ENCODE data around the gene SERHL2.
"Not testable (repeated sequence)": the region's sequence is repeated elsewhere in the genome, so short reads cannot be mapped to it uniquely, and the experiment has no call there.

SERHL2 gene, protein sequence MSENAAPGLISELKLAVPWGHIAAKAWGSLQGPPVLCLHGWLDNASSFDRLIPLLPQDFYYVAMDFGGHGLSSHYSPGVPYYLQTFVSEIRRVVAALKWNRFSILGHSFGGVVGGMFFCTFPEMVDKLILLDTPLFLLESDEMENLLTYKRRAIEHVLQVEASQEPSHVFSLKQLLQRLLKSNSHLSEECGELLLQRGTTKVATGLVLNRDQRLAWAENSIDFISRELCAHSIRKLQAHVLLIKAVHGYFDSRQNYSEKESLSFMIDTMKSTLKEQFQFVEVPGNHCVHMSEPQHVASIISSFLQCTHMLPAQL

DNA sequence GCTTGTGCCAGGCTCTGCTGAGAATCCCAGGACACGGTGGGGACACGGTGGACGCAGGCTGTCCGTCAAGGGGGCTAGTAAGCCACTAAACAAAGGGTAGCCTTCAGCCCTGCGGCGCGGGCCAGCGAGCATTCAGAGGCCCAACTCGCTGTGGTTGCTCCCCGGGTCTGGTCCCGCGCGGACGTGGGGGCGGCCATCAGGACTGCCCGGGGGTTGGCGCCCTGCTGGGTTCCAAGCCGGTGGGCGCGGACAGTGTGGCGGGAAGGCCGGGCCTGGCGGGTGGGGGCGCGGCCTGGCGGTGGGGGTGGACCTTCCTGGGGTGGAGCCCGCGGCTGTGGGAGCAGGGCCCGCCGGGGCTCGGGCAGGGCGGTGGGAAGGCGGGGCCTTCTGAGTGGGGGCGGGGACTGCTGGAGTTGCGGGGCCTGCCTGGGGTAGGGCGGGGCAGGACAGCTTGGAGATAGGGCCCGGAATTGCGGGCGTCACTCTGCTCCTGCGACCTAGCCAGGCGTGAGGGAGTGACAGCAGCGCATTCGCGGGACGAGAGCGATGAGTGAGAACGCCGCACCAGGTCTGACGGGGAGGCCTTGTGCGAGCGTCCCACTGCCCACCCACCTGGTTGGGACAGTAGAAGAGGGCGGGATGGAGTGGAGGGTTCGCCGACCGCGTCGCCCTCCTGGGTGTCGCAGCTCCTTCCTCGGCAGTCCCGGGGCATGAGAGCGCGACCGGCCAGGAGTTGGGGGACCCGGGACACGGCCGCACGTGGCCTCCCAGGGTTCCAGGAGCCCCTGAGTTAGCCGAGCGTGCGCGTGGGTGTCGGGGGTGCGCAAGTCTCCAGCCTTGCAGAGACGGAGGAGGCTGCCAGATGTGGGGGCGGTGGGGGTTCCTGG is at the start of gene SERHL2:
Gene SERHL2, plus strand, starts transcription at position 482 of the 887 bp plus-strand sequence. Its CDS starts 65 bp downstream, at position 547.
- no peak for DNase-seq

DNA sequence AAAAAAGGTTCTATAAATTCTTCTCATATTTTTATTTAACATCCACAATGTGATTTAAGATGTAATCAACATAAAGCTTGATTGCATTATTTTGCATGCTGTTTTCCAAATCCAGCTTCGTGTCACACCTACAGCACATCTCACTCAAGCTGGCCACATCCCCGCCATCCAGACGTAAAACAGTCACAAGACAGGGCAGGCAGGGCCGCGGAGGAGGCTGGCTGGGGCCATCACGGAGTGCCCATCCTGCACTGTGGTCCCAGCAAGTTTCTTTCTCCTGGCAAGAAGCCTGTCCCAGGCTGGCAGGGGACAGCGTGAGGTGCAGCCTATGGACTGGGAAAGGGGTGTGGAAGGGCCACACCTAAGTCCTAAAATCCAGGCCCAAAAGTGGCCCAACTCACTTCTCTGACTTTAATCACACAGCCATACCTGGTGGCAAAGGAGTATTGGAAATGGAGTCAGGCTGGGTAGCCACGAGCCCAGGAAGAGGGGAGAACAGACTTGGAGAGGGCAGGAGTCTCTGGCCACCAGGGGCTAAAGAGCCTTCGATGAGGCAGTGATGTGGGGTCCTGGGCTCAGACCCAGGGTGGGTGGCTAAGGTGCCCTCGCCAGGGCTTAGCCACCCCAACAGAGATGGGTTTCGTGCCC is 45.3 kb upstream of the SERHL2 start:
- not testable (repeated sequence) for DNase-seq

DNA sequence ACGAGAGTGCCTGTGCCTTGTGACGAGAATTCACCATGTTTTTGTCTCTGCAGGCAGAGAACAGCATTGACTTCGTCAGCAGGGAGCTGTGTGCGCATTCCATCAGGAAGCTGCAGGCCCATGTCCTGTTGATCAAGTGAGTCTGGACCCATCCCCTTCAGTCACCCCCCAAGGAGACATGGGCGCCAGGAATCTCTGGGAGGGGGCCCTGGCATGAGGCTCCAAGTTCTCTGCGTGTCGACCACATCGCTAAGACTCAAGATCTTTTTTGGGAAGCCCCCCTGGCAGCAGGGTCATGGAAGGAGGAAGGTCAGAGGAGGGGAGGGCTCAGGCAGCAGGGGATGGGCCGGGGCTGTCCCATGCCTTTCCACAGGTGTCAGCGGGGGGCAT is 44.8 kb upstream of the SERHL2 start:
- not testable (repeated sequence) for DNase-seq

DNA sequence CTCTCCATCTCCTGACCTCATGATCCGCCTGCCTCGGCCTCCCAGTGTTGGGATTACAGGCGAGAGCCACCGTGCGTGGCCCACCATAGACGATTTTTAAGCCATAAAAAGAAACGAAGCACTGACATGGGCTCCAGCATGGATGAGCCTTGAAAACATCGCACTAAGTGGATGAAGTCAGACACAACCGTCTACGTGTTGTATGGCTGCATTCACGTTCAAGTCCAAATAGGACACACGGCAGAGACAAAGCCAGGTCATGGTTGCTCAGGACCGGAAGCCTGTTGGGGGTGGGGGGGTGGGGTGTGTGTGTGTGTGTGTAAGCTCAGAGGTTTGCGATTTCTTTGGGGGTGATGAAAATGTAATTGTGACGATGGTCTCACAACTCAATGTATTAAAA is 44.2 kb upstream of the SERHL2 start:
- no peak for DNase-seq

DNA sequence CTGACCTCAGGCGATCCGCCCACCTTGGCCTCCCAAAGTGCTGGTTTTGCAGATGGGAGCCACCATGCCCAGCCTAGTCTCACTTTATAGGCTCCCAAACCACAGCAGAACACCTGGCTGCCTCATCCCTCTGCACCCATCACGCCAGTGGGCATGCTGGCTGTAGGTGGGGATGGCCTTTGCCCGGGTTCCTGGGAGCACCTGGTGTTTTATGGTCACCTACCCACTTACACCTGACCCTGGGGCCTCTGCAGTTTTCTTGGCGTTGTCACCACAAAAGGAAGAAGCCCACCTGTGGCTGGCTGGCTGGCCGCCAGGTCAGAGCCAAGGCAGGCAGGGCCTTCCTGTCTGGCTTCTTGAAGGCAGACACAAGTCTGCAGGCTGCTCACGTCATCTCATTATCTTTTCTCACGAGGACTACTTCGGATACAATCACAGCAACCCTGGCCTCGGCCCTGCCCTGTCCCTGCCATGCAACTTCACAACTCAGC is 42.3 kb upstream of the SERHL2 start:
- no peak for DNase-seq

DNA sequence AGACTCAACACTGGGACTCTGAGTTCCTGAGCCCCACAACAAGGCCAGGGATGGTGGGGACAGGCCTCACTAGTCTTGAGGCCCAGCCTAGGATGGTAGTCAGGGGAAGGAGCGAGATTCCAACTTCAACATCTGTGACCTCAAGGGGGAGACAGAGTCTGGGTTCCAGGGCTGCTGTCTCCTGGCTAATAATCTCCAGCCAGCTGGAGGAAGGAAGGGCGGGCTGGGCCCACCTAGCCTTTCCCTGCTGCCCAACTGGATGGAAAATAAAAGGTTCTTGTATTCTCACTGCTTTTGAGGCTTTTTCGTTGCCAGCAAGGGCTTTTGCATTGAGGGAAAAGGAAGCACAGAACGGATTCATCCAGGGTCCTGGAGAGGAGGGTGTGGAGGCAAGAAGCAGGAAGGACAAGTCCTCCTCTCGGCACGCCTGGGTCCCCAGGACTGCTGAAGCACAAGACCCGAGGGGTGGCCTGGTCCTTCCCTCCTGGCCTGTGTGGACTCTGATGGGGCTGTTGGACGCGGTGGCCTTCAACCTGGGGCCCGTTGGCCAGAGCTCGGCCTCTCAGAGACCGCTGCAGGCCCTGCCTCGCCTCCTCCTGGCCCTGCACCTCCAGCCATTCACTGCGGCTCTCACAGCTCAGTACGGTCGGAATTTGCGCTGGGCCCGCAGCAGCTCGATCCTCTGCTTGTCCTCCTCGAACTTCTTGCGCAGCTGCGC is 41.3 kb upstream of the SERHL2 start:
- DNase-seq = not testable (repeated sequence)

DNA sequence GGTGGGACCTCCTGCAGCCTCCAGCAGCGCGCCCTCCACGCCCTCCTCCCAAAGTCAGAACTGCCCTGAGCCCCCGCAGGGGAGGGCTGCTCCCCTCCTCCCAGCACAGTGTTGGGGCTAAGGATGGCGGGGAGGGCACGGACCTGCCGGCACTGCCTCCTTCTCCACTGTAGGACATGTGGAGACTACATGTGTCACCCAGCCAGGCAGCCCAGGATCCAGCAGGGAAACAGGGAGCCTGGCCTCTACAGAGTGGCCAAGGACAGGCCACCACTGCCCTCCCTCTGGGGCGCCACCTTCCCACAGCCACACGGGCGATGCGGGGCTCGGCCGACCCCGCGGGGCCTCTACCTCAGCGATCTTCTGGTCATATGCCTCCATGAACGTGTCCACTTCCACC is 39.4 kb upstream of the SERHL2 start:
- not testable (repeated sequence) for DNase-seq

DNA sequence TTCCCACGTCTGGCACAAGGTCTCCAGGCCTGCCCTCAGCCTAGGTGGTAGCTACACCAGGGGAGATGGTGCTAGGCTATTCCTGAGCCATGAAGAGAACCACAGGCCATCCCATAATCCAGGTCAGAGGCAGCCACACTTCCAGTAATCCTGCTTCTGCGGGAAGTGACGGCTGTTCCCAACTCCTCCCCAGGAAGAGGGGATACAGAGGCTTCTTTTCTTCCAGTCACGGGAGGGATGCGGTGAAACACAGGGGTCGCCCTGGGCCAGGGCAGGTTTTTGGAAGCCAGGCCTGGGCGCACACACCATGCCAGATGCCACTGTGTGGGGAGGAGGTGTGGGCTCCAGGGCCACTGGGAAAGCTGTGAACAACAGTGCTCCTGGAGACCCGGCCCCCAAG is 38.5 kb upstream of the SERHL2 start:
- DNase-seq = not testable (repeated sequence)

DNA sequence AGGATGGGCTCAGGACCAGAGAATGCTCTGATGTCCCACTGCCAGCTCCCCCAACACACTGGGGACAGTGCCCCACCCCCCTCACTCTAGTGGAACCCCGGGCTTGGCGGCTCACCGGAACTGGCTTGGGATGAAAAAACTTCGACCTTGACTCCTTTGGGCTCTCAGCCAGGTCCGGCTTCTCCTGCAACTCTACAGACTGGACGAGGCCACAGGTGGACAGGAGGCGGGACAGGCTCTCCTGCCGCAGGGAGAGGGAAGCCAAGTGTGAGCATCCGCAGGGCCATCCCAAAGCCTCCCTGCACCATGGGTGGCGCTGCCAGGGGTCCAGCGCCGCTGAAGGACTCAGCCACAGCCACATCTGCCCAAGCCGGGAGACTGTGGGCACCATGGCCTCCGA is 37.9 kb upstream of the SERHL2 start:
- DNase-seq = no peak

DNA sequence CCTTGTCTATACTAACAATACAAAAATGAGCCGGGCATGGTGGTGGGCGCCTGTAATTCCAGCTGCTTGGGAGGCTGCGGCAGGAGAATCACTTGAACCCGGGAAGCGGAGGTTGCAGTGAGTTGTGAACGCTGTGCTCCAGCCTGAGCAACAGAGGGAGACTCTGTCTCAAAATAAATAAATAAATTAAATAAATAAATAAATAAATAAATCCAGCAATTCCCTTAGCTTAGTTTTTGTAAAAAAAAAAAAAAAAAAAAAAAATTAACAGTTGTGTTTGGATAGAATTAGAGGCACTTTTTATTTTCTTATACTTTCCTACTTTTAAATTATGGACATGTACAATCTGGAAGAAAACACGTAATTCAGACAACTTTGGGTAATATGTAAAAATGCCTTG is 36.7 kb upstream of the SERHL2 start:
- not testable (repeated sequence) for DNase-seq

DNA sequence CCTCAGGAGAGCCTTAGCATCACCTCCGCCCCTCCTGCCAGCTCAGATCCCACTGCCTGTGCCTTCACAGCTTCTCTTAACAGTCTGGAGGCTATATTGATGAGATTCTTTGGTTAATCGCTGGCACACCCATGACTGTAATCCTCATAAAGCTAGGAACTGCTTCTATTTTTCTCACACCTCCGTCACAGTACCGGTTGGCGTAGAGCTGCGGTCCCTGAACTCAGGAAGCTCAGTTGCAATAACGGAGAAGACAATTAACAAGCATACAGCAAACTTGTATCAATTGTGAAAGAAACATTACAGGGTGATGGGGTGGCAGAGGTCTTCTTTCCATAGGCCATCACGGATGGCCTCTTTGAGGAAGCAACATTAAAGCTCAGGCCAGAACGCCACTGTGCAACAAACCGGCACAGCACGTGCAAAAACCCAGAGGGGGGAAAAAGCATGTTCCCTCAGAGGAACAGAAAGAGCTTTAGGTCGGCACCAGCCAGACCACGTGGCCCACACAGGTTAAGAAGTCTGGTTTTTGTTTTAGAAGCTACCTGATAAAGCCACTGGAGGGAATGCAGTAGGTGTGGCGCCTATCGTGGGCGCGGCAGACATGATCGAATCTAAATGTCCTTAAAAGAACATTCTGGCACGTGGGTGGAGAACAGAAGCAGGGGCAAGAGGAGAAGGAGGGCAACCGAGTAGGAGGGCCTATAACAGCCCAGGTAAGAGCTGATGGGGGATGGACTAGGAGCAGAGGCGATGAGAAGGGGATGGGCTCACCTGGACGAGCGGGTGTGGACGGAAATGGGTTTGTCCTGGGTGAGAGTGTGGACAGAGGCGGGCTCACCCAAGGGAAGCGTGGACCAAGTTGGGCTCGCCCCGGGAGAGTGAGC is 34.9 kb upstream of the SERHL2 start:
- DNase-seq = not testable (repeated sequence)

DNA sequence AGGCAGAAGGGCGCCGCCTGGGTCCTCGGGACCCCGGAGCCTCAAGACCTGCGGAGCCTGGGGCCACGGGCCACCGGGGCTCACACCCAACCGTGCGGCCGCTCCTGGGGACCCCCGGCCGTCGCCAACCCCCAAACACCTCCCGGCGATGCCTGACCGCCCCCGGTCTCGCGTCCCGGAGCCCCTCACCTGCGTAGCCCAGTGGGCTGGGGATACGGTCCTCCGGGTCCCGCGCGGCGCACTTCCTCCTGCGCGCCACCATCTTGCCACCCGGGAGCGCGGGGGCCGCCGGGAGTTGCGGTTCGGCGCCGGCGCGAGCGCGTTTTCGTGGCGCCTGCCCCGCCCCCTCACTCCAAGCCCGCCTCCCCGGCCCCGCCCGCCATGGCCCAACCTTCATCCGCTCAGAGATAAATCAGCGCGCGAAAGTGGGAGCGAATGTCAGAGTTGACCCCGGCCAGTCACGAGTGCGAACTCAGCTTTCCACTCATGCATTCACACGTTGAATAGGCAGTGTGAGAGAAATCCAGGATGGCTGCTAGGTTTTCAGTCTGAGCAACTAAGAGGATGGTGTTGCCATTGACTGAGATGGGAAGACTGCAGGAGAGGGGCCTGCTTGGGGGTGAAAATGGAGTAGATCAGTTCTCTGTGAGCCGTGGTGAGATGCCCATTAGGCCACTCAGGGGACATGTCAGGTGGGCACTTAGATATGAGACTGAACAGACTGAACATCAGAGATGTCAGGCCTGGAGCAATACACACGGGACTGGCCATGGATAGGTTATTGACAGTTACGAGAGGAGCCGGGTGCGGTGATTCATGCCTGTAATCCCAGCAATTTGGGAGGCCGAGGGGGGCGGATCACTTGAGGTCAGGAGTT is 34.0 kb upstream of the SERHL2 start, which contains the start of gene RRP7A:
Gene RRP7A, minus strand, starts transcription at position 272 of the 877 bp plus-strand sequence. Its CDS starts 10 bp downstream, at position 262.
- no peak for DNase-seq

DNA sequence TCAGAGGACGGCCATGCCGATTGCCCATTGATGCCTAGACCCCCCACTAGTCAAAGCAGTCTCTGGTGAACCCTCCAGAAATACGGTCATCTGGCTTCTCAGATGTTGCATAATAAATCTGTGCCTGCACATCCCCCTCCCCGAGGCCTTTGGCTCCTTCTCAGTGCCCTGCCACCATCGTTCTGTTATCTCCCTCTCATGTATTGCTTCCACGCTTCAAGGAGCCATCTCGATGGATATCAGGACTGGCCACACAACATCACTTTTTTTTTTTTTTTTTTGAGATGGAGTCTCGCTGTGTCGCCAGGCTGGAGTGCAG is 32.6 kb upstream of the SERHL2 start:
- DNase-seq = no peak

DNA sequence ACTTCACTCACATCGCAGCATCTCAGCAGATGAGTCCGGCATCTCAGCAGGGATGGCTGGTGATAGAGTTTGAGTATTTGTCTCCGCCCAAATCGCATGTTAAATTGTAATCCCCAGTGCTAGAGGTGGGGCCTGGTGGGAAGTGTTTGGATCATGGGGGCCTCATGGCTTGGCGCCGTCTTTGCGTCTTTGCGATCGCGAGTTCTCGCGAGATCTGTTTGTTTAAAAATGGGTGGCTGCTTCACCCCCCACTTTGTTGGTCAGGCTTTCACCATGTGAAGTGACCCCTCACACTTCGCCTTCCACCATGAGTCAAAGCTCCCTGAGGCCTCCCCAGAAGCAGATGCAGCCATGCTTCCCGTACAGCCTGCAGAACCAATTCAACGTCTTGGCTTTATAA is 31.2 kb upstream of the SERHL2 start:
- DNase-seq = no peak

DNA sequence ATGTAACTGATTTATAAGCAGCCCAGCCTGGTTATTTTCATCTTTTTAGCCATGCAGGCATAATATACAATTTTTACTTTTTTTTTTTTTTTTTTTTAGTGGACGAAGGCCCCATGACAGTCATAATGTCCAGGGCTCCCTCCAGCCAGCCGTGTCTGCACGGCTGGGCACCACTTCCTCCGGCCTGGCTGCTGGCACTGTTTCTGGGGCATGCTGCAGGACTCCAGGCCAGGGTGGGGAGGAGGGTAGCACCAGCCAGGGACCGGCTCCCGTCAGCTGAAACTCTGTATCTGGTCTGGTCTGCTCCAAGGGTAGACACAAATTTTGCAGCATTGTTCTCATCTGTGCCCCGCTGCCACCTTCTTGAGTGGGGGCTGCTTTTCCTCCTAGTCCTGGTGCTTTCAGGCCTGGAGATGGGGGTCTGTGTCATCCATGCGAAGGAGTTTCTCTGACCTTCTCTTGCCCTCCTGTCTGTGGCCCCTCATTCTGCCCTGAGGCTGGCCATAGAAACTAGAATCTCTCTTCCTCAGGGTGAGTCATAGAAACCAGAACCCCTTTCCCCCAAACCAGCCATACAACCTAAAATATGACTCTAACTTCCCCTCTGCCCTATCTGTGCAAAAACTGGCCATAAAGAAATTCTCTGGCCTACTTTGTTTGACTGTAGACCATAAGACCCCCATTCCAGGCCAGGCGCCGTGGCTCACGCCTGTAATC is 25.0 kb upstream of the SERHL2 start:
- DNase-seq = no peak

DNA sequence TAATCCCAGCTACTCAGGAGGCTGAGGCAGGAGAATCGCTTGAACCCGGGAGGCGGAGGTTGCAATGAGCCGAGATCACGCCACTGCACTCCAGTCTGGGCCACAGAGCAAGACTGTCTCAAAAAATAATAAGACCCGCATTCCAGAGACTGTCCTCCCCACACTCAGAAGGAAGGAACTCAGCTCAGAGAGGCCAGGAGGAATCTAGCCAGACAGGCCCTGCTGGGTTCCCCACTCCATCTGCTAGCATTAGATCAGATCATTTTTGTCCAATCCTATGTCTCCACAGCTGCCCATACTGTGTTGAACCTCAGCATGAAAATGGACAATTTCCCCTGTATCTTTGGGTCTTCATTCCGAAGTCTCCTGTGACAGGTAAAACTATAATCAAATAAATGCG is 24.3 kb upstream of the SERHL2 start:
- not testable (repeated sequence) for DNase-seq

DNA sequence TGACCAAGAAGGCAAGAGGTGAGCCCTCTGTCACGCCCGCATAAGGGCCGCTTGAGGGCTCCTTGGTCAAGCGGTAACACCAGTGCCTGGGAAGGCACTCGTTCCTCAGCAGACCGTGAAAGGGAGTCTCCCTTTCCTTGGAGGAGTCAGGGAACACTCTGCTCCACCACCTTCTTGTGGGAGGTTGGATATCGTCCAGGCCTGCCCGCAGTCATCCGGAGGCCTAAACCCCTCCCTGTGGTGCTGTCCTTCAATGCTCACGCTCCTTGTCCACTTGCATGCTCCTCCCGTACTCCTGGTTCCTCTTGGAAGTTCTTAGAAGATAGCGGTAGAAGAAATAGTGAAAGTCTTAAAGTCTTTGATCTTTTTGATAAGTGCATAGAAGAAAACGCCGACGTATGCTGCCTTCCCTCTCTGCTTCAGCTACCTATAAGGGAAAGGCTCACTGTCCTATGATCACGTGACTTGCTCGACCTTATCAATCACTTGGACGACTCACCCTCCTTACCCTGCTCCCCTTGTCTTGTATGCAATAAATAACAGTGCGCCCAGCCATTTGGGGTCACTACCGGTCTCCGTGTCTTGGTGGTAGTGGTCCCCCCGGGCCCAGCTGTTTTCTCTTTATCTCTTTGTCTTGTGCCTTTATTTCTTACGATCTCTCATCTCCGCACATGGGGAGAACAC is 22.2 kb upstream of the SERHL2 start:
- DNase-seq = not testable (repeated sequence)

DNA sequence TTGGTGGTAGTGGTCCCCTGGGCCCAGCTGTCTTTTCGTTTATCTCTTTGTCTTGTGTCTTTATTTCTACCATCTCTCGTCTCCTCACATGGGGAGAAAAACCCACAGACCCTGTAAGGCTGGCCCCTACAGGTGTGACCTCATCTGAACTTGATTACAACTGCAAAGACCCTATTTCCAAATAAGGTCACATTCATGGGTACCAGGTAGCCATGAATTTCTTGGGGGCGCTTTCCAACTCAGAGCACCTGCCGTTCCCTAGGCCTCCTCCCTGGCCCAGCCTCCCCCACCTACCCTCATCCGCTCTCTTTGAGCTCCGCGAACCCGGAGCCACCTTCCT is 20.1 kb upstream of the SERHL2 start:
- DNase-seq = no peak

DNA sequence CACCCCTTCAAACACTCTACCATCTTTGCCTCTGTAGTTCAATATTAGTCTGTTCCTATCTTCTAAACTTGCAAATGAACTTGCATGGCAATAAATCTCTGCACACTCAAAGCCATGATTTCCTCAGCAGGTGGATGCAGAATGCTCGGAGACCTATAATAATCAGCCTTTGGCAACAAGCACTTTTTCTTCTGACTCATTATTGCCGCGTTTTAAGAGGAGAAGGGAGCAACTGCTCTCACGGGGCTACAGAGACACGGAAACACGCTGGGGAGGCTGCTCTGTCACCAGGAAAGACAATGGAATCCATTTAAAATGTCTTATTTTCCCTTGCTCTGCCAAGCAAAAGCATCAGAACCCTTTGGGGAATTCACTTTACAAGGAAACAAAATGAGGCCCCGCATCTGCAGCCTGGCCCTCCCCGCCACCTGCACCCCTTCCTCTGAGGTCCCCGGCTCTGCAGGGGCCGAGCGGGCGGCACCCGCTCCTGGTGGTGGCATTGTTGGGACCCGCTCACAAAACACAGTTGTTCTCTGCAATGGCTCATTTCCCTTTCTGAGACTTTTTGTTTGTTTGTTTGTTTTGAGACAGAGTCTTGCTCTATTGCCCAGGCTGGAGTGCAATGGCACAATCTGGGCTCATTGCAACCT is 18.5 kb upstream of the SERHL2 start:
- not testable (repeated sequence) for DNase-seq

Data from NCI-H2081 treated with DMSO at 0.1 percent for 48 hours (cell line).